GM13976 (cell line): Measurements from ENCODE around the gene C1QC.

Source experiments
- DNase-seq: peaks from one replicate; pipeline ENCODE4 v3.0.0; 2012; ENCODE audit warnings: low spot score
- in situ Hi-C: fragments of 300-500 bp; cut with MboI; formaldehyde crosslinking; loops from one replicate; pipeline ENCODE4 v1.12.0; 2022; ENCODE audit warnings: low sequenced_read_pairs, mixed read lengths, inconsistent platforms; ENCODE audit not compliant: unreplicated experiment
- TF ChIP-seq, protein P1 (sequence below): IDR thresholded peaks from 2 replicates; pipeline ENCODE4 v1.5.1; 2012; ENCODE audit warnings: borderline replicate concordance, mild to moderate bottlenecking; ENCODE audit not compliant: insufficient read depth; ENCODE audit errors: extremely low read depth, missing control alignments, control extremely low read depth

The C1QC gene

GRCh38 chr1:22625262-22625925, 18.0 kb upstream of the C1QC start:
- TF ChIP-seq, protein P1, sequence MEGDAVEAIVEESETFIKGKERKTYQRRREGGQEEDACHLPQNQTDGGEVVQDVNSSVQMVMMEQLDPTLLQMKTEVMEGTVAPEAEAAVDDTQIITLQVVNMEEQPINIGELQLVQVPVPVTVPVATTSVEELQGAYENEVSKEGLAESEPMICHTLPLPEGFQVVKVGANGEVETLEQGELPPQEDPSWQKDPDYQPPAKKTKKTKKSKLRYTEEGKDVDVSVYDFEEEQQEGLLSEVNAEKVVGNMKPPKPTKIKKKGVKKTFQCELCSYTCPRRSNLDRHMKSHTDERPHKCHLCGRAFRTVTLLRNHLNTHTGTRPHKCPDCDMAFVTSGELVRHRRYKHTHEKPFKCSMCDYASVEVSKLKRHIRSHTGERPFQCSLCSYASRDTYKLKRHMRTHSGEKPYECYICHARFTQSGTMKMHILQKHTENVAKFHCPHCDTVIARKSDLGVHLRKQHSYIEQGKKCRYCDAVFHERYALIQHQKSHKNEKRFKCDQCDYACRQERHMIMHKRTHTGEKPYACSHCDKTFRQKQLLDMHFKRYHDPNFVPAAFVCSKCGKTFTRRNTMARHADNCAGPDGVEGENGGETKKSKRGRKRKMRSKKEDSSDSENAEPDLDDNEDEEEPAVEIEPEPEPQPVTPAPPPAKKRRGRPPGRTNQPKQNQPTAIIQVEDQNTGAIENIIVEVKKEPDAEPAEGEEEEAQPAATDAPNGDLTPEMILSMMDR, result no peak
- in situ Hi-C loops, result loop anchor here (25.0 kb wide), 1 partner anchor 488 kb away; the partner anchor contains the start of gene WNT4
- no peak for DNase-seq

GRCh38 chr1:22626237-22627157, 16.9 kb upstream of the C1QC start:
- in situ Hi-C loops, result loop anchor here (25.0 kb wide), 1 partner anchor 489 kb away; the partner anchor contains the start of gene WNT4
- DNase-seq, result no peak
- TF ChIP-seq, protein P1, result no peak

DNA sequence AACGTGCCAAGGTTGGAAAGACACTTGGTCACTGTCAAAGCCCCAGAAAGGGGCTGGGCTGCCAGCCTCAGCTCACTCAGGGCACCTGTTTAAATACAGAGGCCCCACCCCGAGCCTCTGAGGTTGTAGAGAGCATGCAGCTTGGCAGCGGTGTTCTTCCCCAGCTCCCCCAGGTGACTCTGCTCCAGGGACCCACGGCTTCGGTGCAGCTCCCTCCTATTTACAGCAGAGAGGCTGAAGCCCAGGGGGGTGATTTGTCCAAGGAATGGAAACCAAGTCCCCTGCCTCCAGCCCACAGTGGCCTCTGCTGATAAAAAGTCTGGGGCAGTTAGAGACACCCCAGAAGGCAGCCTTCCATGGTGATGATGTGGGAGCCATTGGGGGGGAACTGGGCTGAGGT, 16.1 kb upstream of the C1QC start:
- in situ Hi-C loops, result loop anchor here (25.0 kb wide), 1 partner anchor 490 kb away; the partner anchor contains the start of gene WNT4
- no peak for DNase-seq
- TF ChIP-seq, protein P1, result no peak

- TF ChIP-seq, protein P1, result no peak
- no peak for DNase-seq
- in situ Hi-C loops, result loop anchor here (25.0 kb wide), 1 partner anchor 492 kb away; the partner anchor contains the start of gene WNT4
Observed at GRCh38 chr1:22628698-22629444, 14.6 kb upstream of the C1QC start.

- TF ChIP-seq, protein P1, result no peak
- in situ Hi-C loops, result loop anchor here (25.0 kb wide), 1 partner anchor 493 kb away; the partner anchor contains the start of gene WNT4
- DNase-seq, result no peak
Observed at GRCh38 chr1:22629886-22630285, 13.5 kb upstream of the C1QC start.

- TF ChIP-seq, protein P1, result no peak
- no peak for DNase-seq
- in situ Hi-C loops, result loop anchor here (25.0 kb wide), 1 partner anchor 497 kb away; the partner anchor contains the start of gene WNT4
Observed at GRCh38 chr1:22633697-22634463, 9.6 kb upstream of the C1QC start.
